ENCODE measurements around the gene SRBD1.

- TF ChIP-seq CTCF (IDR thresholded peaks at IDR 0.05 in 2 of 3, conservative IDR thresholded peaks at IDR 0.05 in 1 of 3; ENCODE audit: borderline replicate concordance in 1 of 3, insufficient read depth in 1 of 3, low read depth in 2 of 3, low read length in 2 of 3) (no peak), ZNF274 (IDR thresholded peaks at IDR 0.05; ENCODE audit: low read depth, low read length) (no peak), EGR1 (IDR thresholded peaks at IDR 0.05; ENCODE audit: low read depth) (no peak), RAD21 (IDR thresholded peaks at IDR 0.05; ENCODE audit: low read depth) (no peak), CEBPB (IDR thresholded peaks at IDR 0.05; ENCODE audit: low read depth) (no peak), FOSL1 (IDR thresholded peaks at IDR 0.05; ENCODE audit: low read depth) (no peak), JUND (IDR thresholded peaks at IDR 0.05) (no peak), POLR2A (IDR thresholded peaks at IDR 0.05; ENCODE audit: borderline replicate concordance, extremely low read depth, insufficient read depth, insufficient read length) (no peak), POLR2AphosphoS5 (IDR thresholded peaks at IDR 0.05; ENCODE audit: low read depth, low read length) (no peak)
These were observed 256.3 kb downstream of the SRBD1 start for GRCh38 chr2:45354776-45355175.

Data from HCT116 (cell line).